Neural cell (in vitro differentiated cells): Measurements from ENCODE around the gene ADIG. TPM values are rescaled to one million over a fixed set of nuclear protein-coding genes. Genes with fewer than 3 reads are reported as not detected.

Source experiments
- H2AFZ ChIP-seq: fragments of 200-600, 300-800 bp; sonication (generic), shearing (Covaris generic); 2 replicates; pipeline ENCODE4 v1.6.0; 2014; ENCODE audit warnings: low read depth, mild to moderate bottlenecking, antibody characterized with exemption, low read length, moderate library complexity
- H3F3A ChIP-seq: fragments of 200-600 bp; shearing (Covaris generic); 2 replicates; pipeline ENCODE4 v1.6.1; 2016; ENCODE audit warnings: mild to moderate bottlenecking, moderate library complexity, mixed read lengths, antibody characterized with exemption, low read length; ENCODE audit not compliant: insufficient read depth, poor library complexity, severe bottlenecking
- H3K27ac ChIP-seq: fragments of 200-600, 300-800 bp; sonication (generic), shearing (Covaris generic); 2 replicates; pipeline ENCODE4 v1.5.1; 2014; ENCODE audit warnings: mild to moderate bottlenecking, low read length, moderate library complexity
- H3K27me3 ChIP-seq: fragments of 300-800, 200-600 bp; sonication (generic), shearing (Covaris generic); 2 replicates; pipeline ENCODE4 v1.6.0; 2014; ENCODE audit warnings: mild to moderate bottlenecking, low read depth, low read length, moderate library complexity; ENCODE audit not compliant: insufficient read depth
- H3K36me3 ChIP-seq: fragments of 300-800, 200-600 bp; sonication (generic), shearing (Covaris generic); 2 replicates; pipeline ENCODE4 v1.5.1; 2014; ENCODE audit warnings: mild to moderate bottlenecking, antibody characterized with exemption, low read length, moderate library complexity; ENCODE audit not compliant: insufficient read depth
- H3K4me2 ChIP-seq: fragments of 300-800, 200-600 bp; sonication (generic), shearing (Covaris generic); 2 replicates; pipeline ENCODE4 v1.6.0; 2014; ENCODE audit warnings: mild to moderate bottlenecking, low read length
- H3K4me3 ChIP-seq: fragments of 300-800, 200-600 bp; sonication (generic), shearing (Covaris generic); 2 replicates; pipeline ENCODE4 v1.5.1; 2014; ENCODE audit warnings: mild to moderate bottlenecking, low read length, moderate library complexity
- H3K79me2 ChIP-seq: fragments of 200-600 bp; shearing (Covaris generic); replicated peaks from 2 replicates; pipeline ENCODE4 v1.6.0; 2014; ENCODE audit warnings: mild to moderate bottlenecking, low read length, moderate library complexity; ENCODE audit not compliant: insufficient read depth
- H3K9ac ChIP-seq: fragments of 300-800, 200-600 bp; sonication (generic), shearing (Covaris generic); 2 replicates; pipeline ENCODE4 v1.6.1; 2016; ENCODE audit warnings: mild to moderate bottlenecking, low read length, mixed read lengths
- H3K9me2 ChIP-seq: fragments of 200-600 bp; shearing (Covaris generic); 2 replicates; pipeline ENCODE4 v1.6.1; 2016; ENCODE audit warnings: mild to moderate bottlenecking, low read length, mixed read lengths; ENCODE audit not compliant: insufficient read depth
- H3K9me3 ChIP-seq: fragments of 200-600, 300-800 bp; sonication (generic), shearing (Covaris generic); 2 replicates; pipeline ENCODE4 v1.6.1; 2016; ENCODE audit warnings: mild to moderate bottlenecking, mixed run types, low read length, moderate library complexity, mixed read lengths
- H4K20me1 ChIP-seq: fragments of 200-600 bp; shearing (Covaris generic); 2 replicates; pipeline ENCODE4 v1.6.1; 2016; ENCODE audit warnings: mild to moderate bottlenecking, mixed run types; ENCODE audit not compliant: insufficient read depth
- CTCF ChIP-seq: fragments of 450-650 bp; IDR thresholded peaks from 2 replicates; pipeline ENCODE4 v1.5.1; 2014; ENCODE audit warnings: antibody characterized with exemption, mild to moderate bottlenecking, moderate library complexity; ENCODE audit not compliant: poor library complexity, severe bottlenecking
- EP300 ChIP-seq: fragments of 450-650 bp; conservative IDR thresholded peaks from 2 replicates; pipeline ENCODE4 v1.6.1; 2014; ENCODE audit warnings: antibody characterized with exemption, mild to moderate bottlenecking, moderate library complexity; ENCODE audit not compliant: poor library complexity, severe bottlenecking
- EZH2 ChIP-seq: fragments of 200-600, 300-800 bp; shearing (Covaris generic), sonication (generic); IDR thresholded peaks from 2 replicates; pipeline ENCODE4 v1.6.1; 2014; ENCODE audit warnings: antibody characterized with exemption, low read length, borderline replicate concordance, mild to moderate bottlenecking; ENCODE audit not compliant: insufficient read depth, poor library complexity, severe bottlenecking
- MXI1 ChIP-seq: fragments of 450-650 bp; conservative IDR thresholded peaks from 2 replicates; pipeline ENCODE4 v1.6.1; 2014; ENCODE audit warnings: antibody characterized with exemption, mild to moderate bottlenecking; ENCODE audit not compliant: poor library complexity, severe bottlenecking
- POLR2AphosphoS5 ChIP-seq: IDR thresholded peaks from 2 replicates; pipeline ENCODE4 v1.6.1; 2012
- RAD21 ChIP-seq: fragments of 450-650 bp; conservative IDR thresholded peaks from 2 replicates; pipeline ENCODE4 v1.6.1; 2014; ENCODE audit warnings: antibody characterized with exemption, mild to moderate bottlenecking, moderate library complexity
- REST ChIP-seq: IDR thresholded peaks from 2 replicates; pipeline ENCODE4 v1.6.1; 2012; ENCODE audit warnings: borderline replicate concordance
- SMC3 ChIP-seq: fragments of 450-650 bp; conservative IDR thresholded peaks from 2 replicates; pipeline ENCODE4 v1.6.1; 2014; ENCODE audit warnings: antibody characterized with exemption, mild to moderate bottlenecking, moderate library complexity; ENCODE audit not compliant: poor library complexity
- TAF1 ChIP-seq: IDR thresholded peaks from 2 replicates; pipeline ENCODE4 v1.6.1; 2012; ENCODE audit warnings: low read depth
- polyA plus RNA-seq: library from polyadenylated mRNA; depleted of rRNA; stranded (reverse); fragments of >200 nt; gene quantifications from 2 replicates; pipeline ENCODE4 v1.2.3, GENCODE V29; 2014

ADIG gene
- polyA plus RNA-seq, 1 donor from 2014 or later = not detected

GRCh38 chr20:38538789-38539188, 42.2 kb upstream of the ADIG start:
- peaks cover 19% of the 10 kb centered on the region for H3K36me3 ChIP-seq
- no peaks in the 10 kb centered on the region for H3F3A ChIP-seq
- no peak overlapping the region for H3K9ac ChIP-seq
- no peaks in the 10 kb centered on the region for H4K20me1 ChIP-seq
- H3K27ac ChIP-seq = no peak overlapping the region
- H3K27me3 ChIP-seq = no peaks in the 10 kb centered on the region
- no peak overlapping the region for H3K4me3 ChIP-seq
- no peaks in the 10 kb centered on the region for H3K9me2 ChIP-seq
- H3K4me2 ChIP-seq = no peak overlapping the region
- no peak overlapping the region for H2AFZ ChIP-seq
- TF ChIP-seq REST (no peak), POLR2AphosphoS5 (no peak), TAF1 (no peak), RAD21 (no peak), EZH2 (no peak), MXI1 (no peak), SMC3 (no peak), CTCF (no peak), EP300 (no peak)
- no peaks in the 10 kb centered on the region for H3K79me2 ChIP-seq
- peaks cover 3% of the 10 kb centered on the region for H3K9me3 ChIP-seq

GRCh38 chr20:38543014-38543906, 37.7 kb upstream of the ADIG start:
- no peak overlapping the region for H2AFZ ChIP-seq
- H3K9ac ChIP-seq = no peak overlapping the region
- H3K36me3 ChIP-seq = peaks cover 9% of the 10 kb centered on the region
- H4K20me1 ChIP-seq = no peaks in the 10 kb centered on the region
- H3K9me2 ChIP-seq = no peaks in the 10 kb centered on the region
- no peaks in the 10 kb centered on the region for H3K27me3 ChIP-seq
- no peak for TF ChIP-seq MXI1
- TF ChIP-seq CTCF = no peak
- TF ChIP-seq REST = no peak
- TF ChIP-seq EZH2 = no peak
- H3K4me2 ChIP-seq = no peak overlapping the region
- H3K9me3 ChIP-seq = peaks cover 3% of the 10 kb centered on the region
- H3K4me3 ChIP-seq = no peak overlapping the region
- H3K79me2 ChIP-seq = no peaks in the 10 kb centered on the region
- H3K27ac ChIP-seq = no peak overlapping the region
- H3F3A ChIP-seq = no peaks in the 10 kb centered on the region
